Measurements from ENCODE around the gene GALM.

- TF ChIP-seq CTCF (IDR thresholded peaks at IDR 0.05) (no peak), POLR2AphosphoS5 (IDR thresholded peaks at IDR 0.05) (no peak)
These were observed 16.7 kb upstream of the GALM start for GRCh38 chr2:38649176-38649728.
